GM12891 (cell line): ENCODE results near the gene RET.

ENCODE experiments used
- POLR2A ChIP-seq: IDR thresholded peaks from 2 replicates; pipeline ENCODE4 v1.6.1; 2011; ENCODE audit warnings: low read depth, low read length, control low read depth
- POLR2AphosphoS5 ChIP-seq: IDR thresholded peaks from 2 replicates; pipeline ENCODE4 v1.6.1; 2011; ENCODE audit warnings: low read depth, low read length, control low read depth
- POU2F2 ChIP-seq: IDR thresholded peaks from 2 replicates; pipeline ENCODE4 v1.6.1; 2011; ENCODE audit warnings: low read depth, mild to moderate bottlenecking, control low read depth, low read length, moderate library complexity
- TAF1 ChIP-seq: IDR thresholded peaks from 2 replicates; pipeline ENCODE4 v1.6.1; 2011; ENCODE audit warnings: low read depth, low read length, control low read depth

- TF ChIP-seq POLR2A (no peak), POU2F2 (no peak), POLR2AphosphoS5 (no peak), TAF1 (no peak)
These were observed 727 bp downstream of the RET start for GRCh38 chr10:43077421-43078171.
